Astrocyte (in vitro differentiated cells and primary cell): ENCODE measurements around the gene PPP1R1B. TPM values are rescaled to one million over a fixed set of nuclear protein-coding genes. Genes with fewer than 3 reads are reported as not detected.
A peak's percentile ranks its signal among the peaks of the same experiment; 100 is the strongest.

Source experiments
- DNase-seq: peaks from one replicate; pipeline ENCODE4 v3.0.0-alpha.2; 2010; ENCODE audit warnings: low read depth
- FAIRE-seq: peaks from 2 replicates; lab custom pipeline; 2011; peaks lifted over from hg19 to GRCh38; lab: Jason Lieb, UNC
- H2AFZ ChIP-seq: 2 replicates; pipeline ENCODE4 v1.6.0; 2012; ENCODE audit warnings: low read depth, low read length, inconsistent platforms
- H3K27ac ChIP-seq: 2 replicates; pipeline ENCODE4 v1.5.1; 2011; ENCODE audit warnings: low read depth, low read length, inconsistent platforms
- H3K27me3 ChIP-seq: 2 replicates; pipeline ENCODE4 v1.6.0; 2011; ENCODE audit warnings: low read length, inconsistent platforms; ENCODE audit not compliant: insufficient read depth
- H3K36me3 ChIP-seq: 2 replicates; pipeline ENCODE4 v1.5.1; 2011; ENCODE audit warnings: low read length, inconsistent platforms; ENCODE audit not compliant: insufficient read depth
- H3K4me1 ChIP-seq: 2 replicates; pipeline ENCODE4 v1.5.1; 2011; ENCODE audit warnings: low read length, inconsistent platforms; ENCODE audit not compliant: insufficient read depth
- H3K4me2 ChIP-seq: 2 replicates; pipeline ENCODE4 v1.6.0; 2012; ENCODE audit warnings: low read length, inconsistent platforms
- H3K4me3 ChIP-seq: 2 replicates; pipeline ENCODE4 v1.5.1; 2011; ENCODE audit warnings: low read depth, mild to moderate bottlenecking, low read length, inconsistent platforms; ENCODE audit not compliant: insufficient read depth
- H3K79me2 ChIP-seq: 2 replicates; pipeline ENCODE4 v1.6.0; 2012; ENCODE audit warnings: mild to moderate bottlenecking, low read length, inconsistent platforms; ENCODE audit not compliant: insufficient read depth
- H3K9ac ChIP-seq: 2 replicates; pipeline ENCODE4 v1.6.0; 2012; ENCODE audit warnings: mild to moderate bottlenecking, low read length, inconsistent platforms
- H3K9me3 ChIP-seq: 2 replicates; pipeline ENCODE4 v1.5.1; 2012; ENCODE audit warnings: low read depth, mild to moderate bottlenecking, low read length, inconsistent platforms; ENCODE audit not compliant: insufficient read depth
- H4K20me1 ChIP-seq: 2 replicates; pipeline ENCODE4 v1.6.0; 2012; ENCODE audit warnings: low read length, inconsistent platforms; ENCODE audit not compliant: insufficient read depth
- H3K27ac Mint-ChIP-seq: one replicate; pipeline ENCODE4 v1.8.0; 2021; ENCODE audit warnings: mild to moderate bottlenecking, mixed read lengths; ENCODE audit not compliant: unreplicated experiment
- H3K27me3 Mint-ChIP-seq: one replicate; pipeline ENCODE4 v1.8.0; 2021; ENCODE audit warnings: low read depth, mixed read lengths; ENCODE audit not compliant: unreplicated experiment
- H3K36me3 Mint-ChIP-seq: one replicate; pipeline ENCODE4 v1.8.0; 2021; ENCODE audit warnings: low read depth, mixed read lengths; ENCODE audit not compliant: unreplicated experiment
- H3K4me1 Mint-ChIP-seq: one replicate; pipeline ENCODE4 v1.8.0; 2021; ENCODE audit warnings: low read depth, mixed read lengths; ENCODE audit not compliant: unreplicated experiment
- H3K4me3 Mint-ChIP-seq: one replicate; pipeline ENCODE4 v1.8.0; 2021; ENCODE audit warnings: mild to moderate bottlenecking, moderate library complexity, mixed read lengths; ENCODE audit not compliant: unreplicated experiment
- H3K9me3 Mint-ChIP-seq: one replicate; pipeline ENCODE4 v1.8.0; 2021; ENCODE audit warnings: mild to moderate bottlenecking, mixed read lengths; ENCODE audit not compliant: unreplicated experiment
- CTCF ChIP-seq: IDR thresholded peaks from 2 replicates; pipeline ENCODE4 v1.5.1; 2011; ENCODE audit warnings: low read depth, mild to moderate bottlenecking, inconsistent platforms, low read length, moderate library complexity; ENCODE audit not compliant: insufficient read depth
- EZH2 ChIP-seq: IDR thresholded peaks from 2 replicates; pipeline ENCODE4 v1.6.1; 2012; ENCODE audit warnings: mild to moderate bottlenecking, low read length, inconsistent platforms; ENCODE audit not compliant: insufficient read depth
- total RNA-seq: library from RNA; stranded (reverse); gene quantifications from 2 replicates; pipeline ENCODE4 v1.2.1, GENCODE V29; 2021

The PPP1R1B gene
- total RNA-seq, 1 donor from 2014 or later: 0.39 TPM

DNA sequence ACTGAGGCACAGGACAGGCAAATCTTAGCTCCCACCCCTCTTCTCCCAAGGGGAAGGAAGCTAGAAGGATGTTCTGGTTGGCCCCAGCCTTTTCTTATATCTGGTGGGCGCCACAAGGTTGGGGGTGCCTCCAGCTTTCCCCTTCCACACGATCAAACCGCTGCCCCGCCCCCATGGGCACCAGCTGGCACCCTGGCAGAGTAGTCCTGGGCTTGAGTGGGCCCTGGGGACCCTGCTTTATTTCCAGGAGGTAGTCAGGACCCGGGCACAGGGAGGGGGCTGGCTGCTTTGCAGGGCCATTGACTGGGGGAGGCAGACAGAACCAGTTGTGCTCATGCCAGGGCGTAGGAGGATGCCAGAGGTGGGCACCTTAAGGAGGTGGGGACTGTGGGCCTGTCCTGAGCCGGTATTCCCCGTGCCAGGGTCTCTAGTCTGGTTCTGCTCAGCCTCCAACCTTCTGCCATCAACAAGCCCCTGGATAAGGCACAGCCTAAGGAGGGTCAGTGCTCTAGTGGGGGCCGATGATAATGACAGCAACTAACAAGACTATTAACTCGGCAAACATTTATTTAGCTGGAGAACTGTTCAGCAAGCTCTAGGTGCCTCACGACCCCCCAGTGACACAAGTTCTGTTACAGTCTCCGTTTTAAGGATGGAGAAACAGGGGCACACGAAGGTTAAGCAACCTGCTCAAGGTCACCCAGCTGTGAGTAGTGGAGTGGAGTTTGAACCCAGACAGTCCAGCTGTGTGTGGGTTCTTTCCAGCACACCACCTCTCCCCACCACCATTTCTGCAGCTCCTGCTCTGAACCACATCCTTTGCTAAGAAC is 7.6 kb upstream of the PPP1R1B start:
- FAIRE-seq (no peak), DNase-seq (no peak)
- Histone ChIP-seq H3K27ac (no peak overlapping the region), H3K4me1 (peaks cover 11% of the 10 kb centered on the region), H4K20me1 (no peaks in the 10 kb centered on the region), H3K9me3 (no peaks in the 10 kb centered on the region), H3K79me2 (no peaks in the 10 kb centered on the region), H2AFZ (peak overlapping the region; percentile 64), H3K4me2 (peak overlapping the region; percentile 90), H3K4me3 (no peak overlapping the region), H3K27me3 (peaks cover 30% of the 10 kb centered on the region), H3K9ac (no peak overlapping the region), H3K36me3 (no peaks in the 10 kb centered on the region)
- TF ChIP-seq EZH2 (no peak), CTCF (no peak)
- H3K9me3 Mint-ChIP-seq: no peaks in the 10 kb centered on the region
- no peaks in the 10 kb centered on the region for H3K4me1 Mint-ChIP-seq
- H3K4me3 Mint-ChIP-seq: no peak overlapping the region
- no peak overlapping the region for H3K27ac Mint-ChIP-seq
- H3K27me3 Mint-ChIP-seq: peaks cover 80% of the 10 kb centered on the region
- H3K36me3 Mint-ChIP-seq: no peaks in the 10 kb centered on the region

DNA sequence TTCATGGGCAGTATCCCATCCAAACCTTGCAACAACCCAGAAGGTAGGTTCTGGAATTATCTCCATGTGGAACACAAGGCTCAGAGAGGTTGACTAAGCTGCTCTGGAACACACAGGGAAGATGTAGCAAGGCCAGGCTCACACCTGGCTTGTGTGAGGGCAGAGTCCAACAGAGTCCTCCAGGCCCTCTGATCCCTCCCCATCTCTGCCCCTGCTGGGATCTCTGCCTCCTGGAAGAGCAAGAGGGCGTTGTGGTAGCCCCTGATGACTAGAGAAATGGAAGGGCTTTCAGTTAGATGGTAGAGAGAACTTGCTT is 7.0 kb upstream of the PPP1R1B start:
- Histone ChIP-seq H3K27me3 (peaks cover 29% of the 10 kb centered on the region), H2AFZ (no peak overlapping the region), H3K79me2 (no peaks in the 10 kb centered on the region), H3K4me1 (peaks cover 11% of the 10 kb centered on the region), H3K36me3 (no peaks in the 10 kb centered on the region), H3K27ac (no peak overlapping the region), H3K4me3 (no peak overlapping the region), H3K4me2 (no peak overlapping the region), H3K9ac (no peak overlapping the region), H3K9me3 (no peaks in the 10 kb centered on the region), H4K20me1 (no peaks in the 10 kb centered on the region)
- Mint-ChIP-seq H3K36me3 (no peaks in the 10 kb centered on the region), H3K9me3 (no peaks in the 10 kb centered on the region), H3K27ac (no peak overlapping the region), H3K4me1 (no peaks in the 10 kb centered on the region), H3K27me3 (peaks cover 79% of the 10 kb centered on the region), H3K4me3 (no peak overlapping the region)
- TF ChIP-seq CTCF (no peak), EZH2 (no peak)
- DNase-seq (no peak), FAIRE-seq (no peak)
